Small intestine (tissue), 7 donors: ENCODE results near the gene PIK3AP1. TPM values are rescaled to one million over a fixed set of nuclear protein-coding genes. Genes with fewer than 3 reads are reported as not detected.

ENCODE experiments used
- DNase-seq, 2 donors: peaks; one replicate each; pipeline versions ENCODE4 v3.0.0 to v3.0.0-alpha.2; 2013
- FAIRE-seq: peaks from 2 replicates; lab custom pipeline; 2012; peaks lifted over from hg19 to GRCh38; lab: Jason Lieb, UNC
- H3K27ac ChIP-seq, 3 donors: one replicate each; pipeline ENCODE4 v1.5.1; 2013; ENCODE audit warnings: low read length in 2 of 3, mild to moderate bottlenecking in 2 of 3, control low read depth in 1 of 3, inconsistent platforms in 1 of 3, low read depth in 1 of 3, moderate library complexity in 1 of 3
- H3K27me3 ChIP-seq, 3 donors: one replicate each; pipeline ENCODE4 v1.6.1; 2013; ENCODE audit warnings: low read length in 3 of 3, inconsistent platforms in 1 of 3; ENCODE audit not compliant: control insufficient read depth in 3 of 3, insufficient read depth in 3 of 3
- H3K36me3 ChIP-seq, 3 donors: one replicate each; pipeline ENCODE4 v1.6.1; 2013; ENCODE audit warnings: low read length in 3 of 3, inconsistent platforms in 1 of 3, low read depth in 1 of 3, mild to moderate bottlenecking in 1 of 3, moderate library complexity in 1 of 3; ENCODE audit not compliant: control insufficient read depth in 3 of 3, insufficient read depth in 2 of 3
- H3K4me1 ChIP-seq, 3 donors: one replicate each; pipeline ENCODE4 v1.6.1; 2013; ENCODE audit warnings: low read length in 2 of 3, inconsistent platforms in 1 of 3, low read depth in 1 of 3, mild to moderate bottlenecking in 1 of 3, moderate library complexity in 1 of 3; ENCODE audit not compliant: control insufficient read depth in 3 of 3, insufficient read depth in 2 of 3
- H3K4me3 ChIP-seq, 3 donors: one replicate each; pipeline ENCODE4 v1.5.1; 2013; ENCODE audit warnings: low read length in 3 of 3, control low read depth in 1 of 3, inconsistent platforms in 1 of 3, low read depth in 1 of 3, mild to moderate bottlenecking in 1 of 3, moderate library complexity in 1 of 3
- H3K9me3 ChIP-seq, 2 donors: one replicate each; pipeline ENCODE4 v1.6.1; 2013; ENCODE audit warnings: low read depth in 1 of 2, low read length in 1 of 2; ENCODE audit not compliant: control insufficient read depth in 2 of 2, insufficient read depth in 1 of 2
- WGBS, 3 donors: extraction: QIAGEN DNeasy Blood & Tissue Kit; methylation state at CpG; one replicate each; pipeline ENCODE4 v1.1.7; 2013; 5-methylcytosine and 5-hydroxymethylcytosine counted together
- polyA plus RNA-seq, 4 donors: library from polyadenylated mRNA; stranded (reverse) in 3 of 4; unstranded in 1 of 4; fragments of 200-250 nt in 3 of 4; fragments of 120-200 nt in 1 of 4; gene quantifications; one replicate each; pipeline versions ENCODE4 v1.2.1 to v1.2.3, GENCODE V29; 2013
- donor health status: healthy with polysubstance abuse.
- donor health status: control.
- donor health status: control.
- donor health status: Bipolar disorder and iron deficiency.
- donor health status: healthy.

The PIK3AP1 gene
- polyA plus RNA-seq, 4 donors = 5.6 to 9.2 (median 6.6) TPM

GRCh38 chr10:96690755-96691730 is 29.3 kb downstream of the PIK3AP1 start:
- FAIRE-seq = no peak

GRCh38 chr10:96688789-96689188 is 31.5 kb downstream of the PIK3AP1 start:
- DNase-seq (no peak), FAIRE-seq (no peak)
- Histone ChIP-seq H3K27ac (no peak overlapping the region), H3K4me1 (no peaks in the 10 kb centered on the region), H3K4me3 (no peak overlapping the region), H3K36me3 (no peaks in the 10 kb centered on the region), H3K9me3 (no peaks in the 10 kb centered on the region), H3K27me3 (no peaks in the 10 kb centered on the region)
- 81 to 86% (median 81%) methylated on average over 4 of the region's 4 CpGs for WGBS, 3 donors

More at GRCh38 chr10:96690755-96691730, 29.3 kb downstream of the PIK3AP1 start:
- no peaks in the 10 kb centered on the region for H3K27me3 ChIP-seq
- no peaks in the 10 kb centered on the region for H3K36me3 ChIP-seq
- no peak overlapping the region for H3K4me3 ChIP-seq
- H3K9me3 ChIP-seq = no peaks in the 10 kb centered on the region
- WGBS, 3 donors = 70 to 88% (median 85%) methylated on average over 9 of the region's 9 CpGs
- no peak overlapping the region for H3K27ac ChIP-seq
- H3K4me1 ChIP-seq = no peaks in the 10 kb centered on the region
- DNase-seq = no peak

GRCh38 chr10:96687317-96688012 is 32.8 kb downstream of the PIK3AP1 start:
- H3K36me3 ChIP-seq = no peaks in the 10 kb centered on the region
- WGBS, 3 donors = 84 to 91% (median 85%) methylated on average over 8 of the region's 8 CpGs
- H3K27me3 ChIP-seq = no peaks in the 10 kb centered on the region
- H3K4me1 ChIP-seq = no peaks in the 10 kb centered on the region
- no peaks in the 10 kb centered on the region for H3K9me3 ChIP-seq
- no peak overlapping the region for H3K27ac ChIP-seq
- FAIRE-seq (no peak), DNase-seq (no peak)
- H3K4me3 ChIP-seq = no peak overlapping the region

- Histone ChIP-seq H3K27ac (no peak overlapping the region), H3K27me3 (no peaks in the 10 kb centered on the region), H3K9me3 (no peaks in the 10 kb centered on the region), H3K36me3 (no peaks in the 10 kb centered on the region), H3K4me3 (no peak overlapping the region), H3K4me1 (no peaks in the 10 kb centered on the region)
- DNase-seq (no peak), FAIRE-seq (no peak)
- 93 to 97% (median 94%) methylated on average over 7 of the region's 7 CpGs for WGBS, 3 donors
Measured at GRCh38 chr10:96686514-96686913, 33.8 kb downstream of the PIK3AP1 start.

- 83 to 93% (median 89%) methylated on average over 3 of the region's 3 CpGs for WGBS, 3 donors
- H3K4me1 ChIP-seq = no peaks in the 10 kb centered on the region
- no peaks in the 10 kb centered on the region for H3K9me3 ChIP-seq
- H3K27ac ChIP-seq = no peak overlapping the region
- FAIRE-seq (no peak), DNase-seq (no peak)
- H3K27me3 ChIP-seq = no peaks in the 10 kb centered on the region
- no peak overlapping the region for H3K4me3 ChIP-seq
- no peaks in the 10 kb centered on the region for H3K36me3 ChIP-seq
Measured at GRCh38 chr10:96685306-96685705, 35.0 kb downstream of the PIK3AP1 start.

- Histone ChIP-seq H3K9me3 (no peaks in the 10 kb centered on the region), H3K27me3 (no peaks in the 10 kb centered on the region), H3K36me3 (no peaks in the 10 kb centered on the region), H3K27ac (no peak overlapping the region), H3K4me1 (no peaks in the 10 kb centered on the region), H3K4me3 (no peak overlapping the region)
- no peak for FAIRE-seq
- 61 to 84% (median 83%) methylated on average over 4 of the region's 4 CpGs for WGBS, 3 donors
- DNase-seq = no peak
Measured at GRCh38 chr10:96684826-96685225, 35.5 kb downstream of the PIK3AP1 start.

- FAIRE-seq = no peak
- 69 to 94% (median 91%) methylated on average over 2 of the region's 2 CpGs for WGBS, 3 donors
- Histone ChIP-seq H3K36me3 (no peaks in the 10 kb centered on the region), H3K27ac (no peak overlapping the region), H3K4me1 (no peaks in the 10 kb centered on the region), H3K27me3 (no peaks in the 10 kb centered on the region), H3K9me3 (no peaks in the 10 kb centered on the region), H3K4me3 (no peak overlapping the region)
- no peak for DNase-seq
Measured at GRCh38 chr10:96683710-96684109, 36.6 kb downstream of the PIK3AP1 start.

GRCh38 chr10:96683065-96683464 is 37.2 kb downstream of the PIK3AP1 start:
- 93 to 99% (median 94%) methylated on average over 2 of the region's 2 CpGs for WGBS, 3 donors
- FAIRE-seq = no peak
- no peak for DNase-seq
- Histone ChIP-seq H3K36me3 (no peaks in the 10 kb centered on the region), H3K4me3 (no peak overlapping the region), H3K27me3 (no peaks in the 10 kb centered on the region), H3K9me3 (no peaks in the 10 kb centered on the region), H3K4me1 (no peaks in the 10 kb centered on the region), H3K27ac (no peak overlapping the region)
